BJ (cell line): Measurements from ENCODE around the gene VAT1L. TPM values are rescaled to one million over a fixed set of nuclear protein-coding genes. Genes with fewer than 3 reads are reported as not detected.

Source experiments
- CTCF ChIA-PET: fragments of 350-600 bp; formaldehyde crosslinking; extraction: SDS; loops from one replicate; lab custom pipeline; 2021; ENCODE audit warnings: antibody characterized with exemption, inconsistent platforms; lab: Yijun Ruan, JAX
- POLR2A ChIA-PET: fragments of 300-600 bp; sonication (Branson Sonifier 250); formaldehyde crosslinking; extraction: SDS; loops from one replicate; lab custom pipeline; 2021; ENCODE audit warnings: antibody characterized with exemption; lab: Charles Lee
- DNase-seq: peaks from one replicate; pipeline ENCODE4 v3.0.0-alpha.2; 2011; ENCODE audit warnings: low read depth
- H3K27me3 ChIP-seq: 2 replicates; pipeline ENCODE4 v1.6.0; 2011; ENCODE audit warnings: low read length; ENCODE audit not compliant: control insufficient read depth, insufficient read depth
- H3K36me3 ChIP-seq: 2 replicates; pipeline ENCODE4 v1.5.1; 2011; ENCODE audit warnings: low read length; ENCODE audit not compliant: control insufficient read depth, insufficient read depth
- H3K4me3 ChIP-seq: 2 replicates; pipeline ENCODE4 v1.5.1; 2011; ENCODE audit warnings: low read depth, mild to moderate bottlenecking, control low read depth, low read length
- CTCF ChIP-seq: IDR thresholded peaks from 2 replicates; pipeline ENCODE4 v1.5.1; 2011; ENCODE audit warnings: low read depth, mild to moderate bottlenecking, control low read depth, inconsistent platforms, low read length, moderate library complexity; ENCODE audit not compliant: insufficient read depth
- polyA plus RNA-seq: library from polyadenylated mRNA; depleted of rRNA; stranded (reverse); fragments of >200 nt; gene quantifications from 2 replicates; pipeline ENCODE4 v1.2.3, GENCODE V29; 2011

The VAT1L gene
- polyA plus RNA-seq, 1 experiment = 4.7 TPM

GRCh38 chr16:77951788-77952187 is 163.4 kb downstream of the VAT1L start:
- CTCF ChIA-PET = interaction anchor here (0.6 to 1.6 kb wide), 2 partner anchors 9 to 169 kb away, joined by 3 to 4 read pairs; no protein-coding TSS in a partner anchor
- POLR2A ChIA-PET = no interaction called here
- no peak for DNase-seq
- H3K4me3 ChIP-seq = no peak overlapping the region
- TF ChIP-seq CTCF = no peak
- no peaks in the 10 kb centered on the region for H3K27me3 ChIP-seq
- no peaks in the 10 kb centered on the region for H3K36me3 ChIP-seq

- Histone ChIP-seq H3K36me3 (no peaks in the 10 kb centered on the region), H3K27me3 (no peaks in the 10 kb centered on the region), H3K4me3 (no peak overlapping the region)
- DNase-seq = no peak
- ChIA-PET POLR2A (no interaction called here), CTCF (no interaction called here)
- no peak for TF ChIP-seq CTCF
Measured at GRCh38 chr16:77955127-77955526, 166.8 kb downstream of the VAT1L start.

GRCh38 chr16:77956231-77956630 is 167.9 kb downstream of the VAT1L start:
- CTCF ChIA-PET = no interaction called here
- POLR2A ChIA-PET = no interaction called here
- H3K36me3 ChIP-seq = no peaks in the 10 kb centered on the region
- no peak for TF ChIP-seq CTCF
- H3K27me3 ChIP-seq = no peaks in the 10 kb centered on the region
- DNase-seq = no peak
- H3K4me3 ChIP-seq = no peak overlapping the region

GRCh38 chr16:77960766-77961165 is 172.4 kb downstream of the VAT1L start:
- POLR2A ChIA-PET = no interaction called here
- DNase-seq = no peak
- Histone ChIP-seq H3K4me3 (no peak overlapping the region), H3K36me3 (no peaks in the 10 kb centered on the region), H3K27me3 (no peaks in the 10 kb centered on the region)
- TF ChIP-seq CTCF = no peak
- CTCF ChIA-PET = interaction anchor here (0.6 to 2.0 kb wide), 2 partner anchors 9 to 79 kb away, joined by 3 to 4 read pairs; no protein-coding TSS in a partner anchor

- Histone ChIP-seq H3K4me3 (no peak overlapping the region), H3K27me3 (no peaks in the 10 kb centered on the region), H3K36me3 (no peaks in the 10 kb centered on the region)
- CTCF ChIA-PET = no interaction called here
- TF ChIP-seq CTCF = no peak
- POLR2A ChIA-PET = no interaction called here
- DNase-seq = no peak
Measured at GRCh38 chr16:77961814-77962213, 173.4 kb downstream of the VAT1L start.
